C4-2B (cell line): ENCODE data around the gene ANKRD6.

Source experiments
- ZFX ChIP-seq: fragments of 450-650 bp; IDR thresholded peaks from 2 replicates; pipeline ENCODE4 v1.6.1; 2017
- TF ChIP-seq, protein P1 (sequence below): fragments of 450-650 bp; conservative IDR thresholded peaks from 2 replicates; pipeline ENCODE4 v1.5.1; 2017; ENCODE audit warnings: mild to moderate bottlenecking

GRCh38 chr6:89460713-89461112 is 27.8 kb downstream of the ANKRD6 start:
- TF ChIP-seq, protein P1, sequence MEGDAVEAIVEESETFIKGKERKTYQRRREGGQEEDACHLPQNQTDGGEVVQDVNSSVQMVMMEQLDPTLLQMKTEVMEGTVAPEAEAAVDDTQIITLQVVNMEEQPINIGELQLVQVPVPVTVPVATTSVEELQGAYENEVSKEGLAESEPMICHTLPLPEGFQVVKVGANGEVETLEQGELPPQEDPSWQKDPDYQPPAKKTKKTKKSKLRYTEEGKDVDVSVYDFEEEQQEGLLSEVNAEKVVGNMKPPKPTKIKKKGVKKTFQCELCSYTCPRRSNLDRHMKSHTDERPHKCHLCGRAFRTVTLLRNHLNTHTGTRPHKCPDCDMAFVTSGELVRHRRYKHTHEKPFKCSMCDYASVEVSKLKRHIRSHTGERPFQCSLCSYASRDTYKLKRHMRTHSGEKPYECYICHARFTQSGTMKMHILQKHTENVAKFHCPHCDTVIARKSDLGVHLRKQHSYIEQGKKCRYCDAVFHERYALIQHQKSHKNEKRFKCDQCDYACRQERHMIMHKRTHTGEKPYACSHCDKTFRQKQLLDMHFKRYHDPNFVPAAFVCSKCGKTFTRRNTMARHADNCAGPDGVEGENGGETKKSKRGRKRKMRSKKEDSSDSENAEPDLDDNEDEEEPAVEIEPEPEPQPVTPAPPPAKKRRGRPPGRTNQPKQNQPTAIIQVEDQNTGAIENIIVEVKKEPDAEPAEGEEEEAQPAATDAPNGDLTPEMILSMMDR = no peak
- no peak for TF ChIP-seq ZFX
